Stomach (tissue), 9 donors: Measurements from ENCODE around the gene MBP. TPM values are rescaled to one million over a fixed set of nuclear protein-coding genes. Genes with fewer than 3 reads are reported as not detected.

ENCODE experiments used
- DNase-seq, 2 donors: peaks; one replicate each; pipeline versions ENCODE4 v3.0.0 to v3.0.0-alpha.2; 2013 to 2019
- H3K27ac ChIP-seq, 5 donors: fragments of 200-600 bp in 4 of 5; sonication (generic) in 4 of 5; one replicate each; pipeline ENCODE4 v1.5.1; 2013 to 2019; ENCODE audit warnings: mild to moderate bottlenecking in 1 of 5, moderate library complexity in 1 of 5
- H3K27me3 ChIP-seq, 3 donors: fragments of 200-600 bp; sonication (generic); one replicate each; pipeline ENCODE4 v1.5.1; 2017 to 2019; ENCODE audit warnings: mixed run types in 1 of 3
- H3K36me3 ChIP-seq, 4 donors: fragments of 200-600 bp; sonication (generic); 1 replicate in 3 of 4; 2 replicates in 1 of 4; pipeline ENCODE4 v1.5.1; 2016 to 2019
- H3K4me1 ChIP-seq, 4 donors: fragments of 200-600 bp; sonication (generic); one replicate each; pipeline ENCODE4 v1.5.1; 2016 to 2019
- H3K4me3 ChIP-seq, 4 donors: fragments of 200-600 bp; sonication (generic) in 3 of 4; one replicate each; pipeline ENCODE4 v1.5.1; 2016 to 2019; ENCODE audit warnings: mild to moderate bottlenecking in 1 of 4
- H3K9me3 ChIP-seq, 4 donors: fragments of 200-600 bp; sonication (generic); one replicate each; pipeline ENCODE4 v1.5.1; 2016 to 2019
- CTCF ChIP-seq, 7 experiments: fragments of 450-650 bp in 4 of 7; fragments of 200-600 bp in 3 of 7; sonication (generic) in 3 of 7; IDR thresholded peaks; one replicate each; pipeline ENCODE4 v1.5.1; 2016 to 2019; ENCODE audit warnings: antibody characterized with exemption in 7 of 7, control low read depth in 2 of 7, mild to moderate bottlenecking in 1 of 7
- EP300 ChIP-seq: sonication (generic); formaldehyde crosslinking; IDR thresholded peaks from one replicate; pipeline ENCODE4 v1.6.1; 2017; ENCODE audit warnings: antibody characterized with exemption
- POLR2A ChIP-seq, 4 donors: fragments of 450-650 bp; IDR thresholded peaks; one replicate each; pipeline ENCODE4 v1.6.1; 2016; ENCODE audit warnings: antibody characterized with exemption in 4 of 4, control low read depth in 2 of 4, mild to moderate bottlenecking in 1 of 4, moderate library complexity in 1 of 4
- POLR2AphosphoS5 ChIP-seq, 3 donors: sonication (generic); formaldehyde crosslinking; IDR thresholded peaks; one replicate each; pipeline ENCODE4 v1.6.1; 2016; ENCODE audit warnings: antibody characterized with exemption in 3 of 3
- WGBS, 5 donors: extraction: QIAGEN DNeasy Blood & Tissue Kit in 3 of 5; methylation state at CpG; one replicate each; pipeline versions ENCODE4 v1.1.5 to v1.1.7; 2013 to 2018; 5-methylcytosine and 5-hydroxymethylcytosine counted together
- intact Hi-C: fragments of 100-400 bp; cut with DNase I; formaldehyde crosslinking; loops from one replicate; pipeline ENCODE4 v1.15.1; 2023; ENCODE audit warnings: low total_unique reads
- polyA plus RNA-seq, 3 donors: library from polyadenylated mRNA; stranded (reverse); fragments of 200-250 nt; gene quantifications; one replicate each; pipeline ENCODE4 v1.2.3, GENCODE V29; 2013
- total RNA-seq, 5 donors: library from RNA; depleted of rRNA; stranded (reverse); fragments of >200 nt; gene quantifications; one replicate each; pipeline versions ENCODE4 v1.1.0 to v1.2.3, GENCODE V29; 2014 to 2016
- donor health status: healthy with polysubstance abuse.
- donor health status: Bipolar disorder and iron deficiency.
- donor health status: healthy.

The MBP gene
- total and polyA plus RNA-seq, 8 donors: 7.9 to 407 (median 33.3) TPM

- intact Hi-C loops: no loop called here
- Histone ChIP-seq H3K27me3 (no peaks in the 10 kb centered on the region), H3K9me3 (no peaks in the 10 kb centered on the region), H3K4me1 (peaks cover 34 to 72% (median 49%) of the 10 kb centered on the region in 4 donors), H3K36me3 (peaks cover 0 to 16% (median 8%) of the 10 kb centered on the region in 4 donors), H3K27ac (peak overlapping the region in 1 of 5 donors; percentile 3), H3K4me3 (no peak overlapping the region)
- WGBS, 5 donors: 93 to 98% (median 95%) methylated on average over 11 to 12 of the region's 12 CpGs
- TF ChIP-seq EP300 (no peak), CTCF (IDR thresholded peaks at IDR 0.05) (no peak), POLR2A (IDR thresholded peaks at IDR 0.05) (no peak), POLR2AphosphoS5 (IDR thresholded peaks at IDR 0.05) (no peak)
- DNase-seq: no peak
Observed at GRCh38 chr18:77118256-77119090, 14.1 kb downstream of the MBP start.

- 89 to 95% (median 94%) methylated on average over 18 of the region's 18 CpGs for WGBS, 5 donors
Observed at GRCh38 chr18:77116201-77117080, 16.1 kb downstream of the MBP start.

GRCh38 chr18:77115192-77115953 lies 17.2 kb downstream of the MBP start:
- Histone ChIP-seq H3K27ac (peak overlapping the region; percentile 83 to 93 (median 88)), H3K27me3 (no peaks in the 10 kb centered on the region), H3K4me3 (no peak overlapping the region), H3K9me3 (no peaks in the 10 kb centered on the region), H3K36me3 (peaks cover 0 to 18% (median 10%) of the 10 kb centered on the region in 4 donors), H3K4me1 (peaks cover 34 to 71% (median 64%) of the 10 kb centered on the region in 4 donors)
- WGBS, 5 donors: 22 to 38% (median 30%) methylated on average over 8 of the region's 8 CpGs
- no peak for TF ChIP-seq EP300
- no peak for TF ChIP-seq POLR2AphosphoS5 (IDR thresholded peaks at IDR 0.05)
- no peak for TF ChIP-seq CTCF (IDR thresholded peaks at IDR 0.05)
- TF ChIP-seq POLR2A (IDR thresholded peaks at IDR 0.05): no peak
- peak in 1 of 2 donors; percentile 25 for DNase-seq
- intact Hi-C loops: no loop called here

More at GRCh38 chr18:77116201-77117080, 16.1 kb downstream of the MBP start:
- TF ChIP-seq POLR2AphosphoS5 (IDR thresholded peaks at IDR 0.05) (no peak), EP300 (no peak), POLR2A (IDR thresholded peaks at IDR 0.05) (no peak), CTCF (IDR thresholded peaks at IDR 0.05) (no peak)
- intact Hi-C loops: no loop called here
- H3K9me3 ChIP-seq: no peaks in the 10 kb centered on the region
- H3K36me3 ChIP-seq: peaks cover 0 to 16% (median 8%) of the 10 kb centered on the region in 4 donors
- H3K4me1 ChIP-seq: peaks cover 34 to 66% (median 56%) of the 10 kb centered on the region in 4 donors
- H3K27me3 ChIP-seq: no peaks in the 10 kb centered on the region
- H3K27ac ChIP-seq: peak overlapping the region in 4 of 5 donors; percentile 83 to 93 (median 86)
- H3K4me3 ChIP-seq: no peak overlapping the region
- DNase-seq: no peak
